HEK293T (cell line): ENCODE data around the gene CATSPERD.

ENCODE experiments used
- ARNT ChIP-seq: fragments of 450-650 bp; IDR thresholded peaks from 2 replicates; pipeline ENCODE4 v1.6.1; 2017; ENCODE audit warnings: mild to moderate bottlenecking
- BHLHE40 ChIP-seq: fragments of 450-650 bp; IDR thresholded peaks from 2 replicates; pipeline ENCODE4 v1.6.1; 2016; ENCODE audit warnings: mild to moderate bottlenecking, moderate library complexity, borderline replicate concordance
- CTBP1 ChIP-seq: fragments of 450-650 bp; IDR thresholded peaks from 2 replicates; pipeline ENCODE4 v1.6.1; 2016; ENCODE audit warnings: borderline replicate concordance
- ELF4 ChIP-seq: fragments of 450-650 bp; IDR thresholded peaks from 2 replicates; pipeline ENCODE4 v1.6.1; 2017; ENCODE audit warnings: antibody characterized with exemption
- FOXM1 ChIP-seq: fragments of 450-650 bp; IDR thresholded peaks from 2 replicates; pipeline ENCODE4 v1.6.1; 2017; ENCODE audit warnings: mild to moderate bottlenecking, borderline replicate concordance
- L3MBTL2 ChIP-seq: fragments of 450-650 bp; conservative IDR thresholded peaks from 2 replicates; pipeline ENCODE4 v1.6.1; 2016; ENCODE audit warnings: mild to moderate bottlenecking
- LEF1 ChIP-seq: fragments of 450-650 bp; IDR thresholded peaks from 2 replicates; pipeline ENCODE4 v1.6.1; 2017; ENCODE audit warnings: mild to moderate bottlenecking, borderline replicate concordance
- PKNOX1 ChIP-seq: fragments of 450-650 bp; IDR thresholded peaks from 2 replicates; pipeline ENCODE4 v1.6.1; 2016
- SP1 ChIP-seq: fragments of 450-650 bp; IDR thresholded peaks from 2 replicates; pipeline ENCODE4 v1.6.1; 2017
- TARDBP ChIP-seq: fragments of 450-650 bp; IDR thresholded peaks from 2 replicates; pipeline ENCODE4 v1.6.1; 2016

- TF ChIP-seq LEF1 (no peak), SP1 (no peak), PKNOX1 (no peak), ARNT (no peak), TARDBP (no peak), ELF4 (no peak), BHLHE40 (no peak), FOXM1 (no peak), CTBP1 (no peak), L3MBTL2 (no peak)
Observed at GRCh38 chr19:5684694-5685430, 35.6 kb upstream of the CATSPERD start.
